Measurements from ENCODE around the gene MOCS3. TPM values are rescaled to one million over a fixed set of nuclear protein-coding genes. Genes with fewer than 3 reads are reported as not detected.

The MOCS3 gene
- total RNA-seq, 1 experiment from 2014 or later = 5.8 TPM

GRCh38 chr20:50929299-50930138 is 29.1 kb upstream of the MOCS3 start:
- TF ChIP-seq TCF7L2 (IDR thresholded peaks at IDR 0.05; ENCODE audit: low read depth, low read length) (no peak), SIN3A (IDR thresholded peaks at IDR 0.05; ENCODE audit: borderline replicate concordance, insufficient read depth, low read depth, low read length) (peak; percentile 75; the same call in 1 of the 2 replicates), REST (IDR thresholded peaks at IDR 0.05; ENCODE audit: insufficient read depth in 1 of 2, low read depth in 2 of 2, low read length in 1 of 2) (no peak), CTCF (IDR thresholded peaks at IDR 0.05) (peak; percentile 99), POLR2AphosphoS5 (IDR thresholded peaks at IDR 0.05; ENCODE audit: low read depth, low read length) (peak; percentile 75; the same call in 1 of the 2 replicates)
- in situ Hi-C loops (cut with HindIII; ENCODE audit: low pct_unique_long_range_greater_than_20kb, low sequenced_read_pairs) = no loop called here
- Histone ChIP-seq H3K27me3 (ENCODE audit: control insufficient read depth, insufficient read depth, low read length) (no peaks in the 10 kb centered on the region), H3K4me3 (ENCODE audit: low read depth in 2 of 2, low read length in 2 of 2) (peak overlapping the region; percentile 59 to 90), H3K9me3 (ENCODE audit: control insufficient read depth, insufficient read depth, low read depth, low read length) (no peaks in the 10 kb centered on the region), H3K4me1 (ENCODE audit: control insufficient read depth, insufficient read depth, low read length) (peaks cover 28% of the 10 kb centered on the region), H3K36me3 (ENCODE audit: control insufficient read depth, insufficient read depth, low read length) (peaks cover 39% of the 10 kb centered on the region), H3K27ac (ENCODE audit: low read length) (peak overlapping the region; percentile 92)
- CTCF ChIA-PET = interaction anchor here (0.7 to 1.0 kb wide), 4 partner anchors 111 to 199 kb away, joined by 4 to 6 read pairs (median 4); partner anchors contain the start of gene BCAS4
- POLR2A ChIA-PET = interaction anchor here (0.6 to 0.7 kb wide), 2 partner anchors 42 to 269 kb away, joined by 3 read pairs; no protein-coding TSS in a partner anchor
- no TSS peak for BruUV-seq (replicated peaks)
- DNase-seq (ENCODE audit: low read depth, low spot score) = peak; percentile 89
- intact Hi-C loops (cut with micrococcal nuclease; ENCODE audit: unreplicated experiment) = loop anchor here (5.0 kb wide), 1 partner anchor 137 kb away; no protein-coding TSS in a partner anchor
- ATAC-seq = peak; percentile 68

GRCh38 chr20:50930139-50930975 is 28.3 kb upstream of the MOCS3 start:
- intact Hi-C loops (cut with micrococcal nuclease; ENCODE audit: unreplicated experiment) (loop anchor here (5.0 kb wide), 1 partner anchor 138 kb away; no protein-coding TSS in a partner anchor), in situ Hi-C loops (cut with HindIII; ENCODE audit: low pct_unique_long_range_greater_than_20kb, low sequenced_read_pairs) (no loop called here)
- ATAC-seq = peak; percentile 26
- no peak; the same call in 1 of the 2 replicates for TF ChIP-seq SIN3A (IDR thresholded peaks at IDR 0.05; ENCODE audit: borderline replicate concordance, insufficient read depth, low read depth, low read length)
- no peak for TF ChIP-seq REST (IDR thresholded peaks at IDR 0.05; ENCODE audit: insufficient read depth in 1 of 2, low read depth in 2 of 2, low read length in 1 of 2)
- no peak for TF ChIP-seq POLR2AphosphoS5 (IDR thresholded peaks at IDR 0.05; ENCODE audit: low read depth, low read length)
- no peak for TF ChIP-seq TCF7L2 (IDR thresholded peaks at IDR 0.05; ENCODE audit: low read depth, low read length)
- no peak for TF ChIP-seq CTCF (IDR thresholded peaks at IDR 0.05)
- Histone ChIP-seq H3K27me3 (ENCODE audit: control insufficient read depth, insufficient read depth, low read length) (no peaks in the 10 kb centered on the region), H3K27ac (ENCODE audit: low read length) (peak overlapping the region; percentile 92), H3K4me3 (ENCODE audit: low read depth in 2 of 2, low read length in 2 of 2) (peak overlapping the region; percentile 59 to 90), H3K9me3 (ENCODE audit: control insufficient read depth, insufficient read depth, low read depth, low read length) (no peaks in the 10 kb centered on the region), H3K36me3 (ENCODE audit: control insufficient read depth, insufficient read depth, low read length) (peaks cover 48% of the 10 kb centered on the region), H3K4me1 (ENCODE audit: control insufficient read depth, insufficient read depth, low read length) (peaks cover 28% of the 10 kb centered on the region)
- no peak for DNase-seq (ENCODE audit: low read depth, low spot score)
- CTCF ChIA-PET = interaction anchor here (0.6 to 1.0 kb wide), 3 partner anchors 9 to 136 kb away, joined by 3 to 8 read pairs (median 4); partner anchors contain the start of gene BCAS4
- POLR2A ChIA-PET = interaction anchor here (0.6 to 1.1 kb wide), 6 partner anchors 13 to 533 kb away, joined by 4 to 17 read pairs (median 10); no protein-coding TSS in a partner anchor
- no TSS peak for BruUV-seq (replicated peaks)

Data from Panc1 (cell line).